ENCODE measurements around the gene HMGN2. TPM values are rescaled to one million over a fixed set of nuclear protein-coding genes. Genes with fewer than 3 reads are reported as not detected.
A peak's percentile ranks its signal among the peaks of the same experiment; 100 is the strongest.
"Not testable (repeated sequence)": the region's sequence is repeated elsewhere in the genome, so short reads cannot be mapped to it uniquely, and the experiment has no call there.

HMGN2 gene
- total RNA-seq, 1 donor from 2014 or later = 150 TPM

- no peak for DNase-seq (ENCODE audit: missing footprints)
- ATAC-seq = no peak
- intact Hi-C loops (cut with DNase I) = no loop called here
These were observed 2.6 kb downstream of the HMGN2 start for GRCh38 chr1:26474818-26475217.

GRCh38 chr1:26475989-26476388 lies 3.7 kb downstream of the HMGN2 start:
- no peak for ATAC-seq
- intact Hi-C loops (cut with DNase I) = no loop called here
- no peak for DNase-seq (ENCODE audit: missing footprints)

GRCh38 chr1:26476958-26477357 lies 4.7 kb downstream of the HMGN2 start:
- ATAC-seq = no peak
- intact Hi-C loops (cut with DNase I) = no loop called here
- DNase-seq (ENCODE audit: missing footprints) = no peak

- ATAC-seq (no peak), DNase-seq (ENCODE audit: missing footprints) (no peak)
- intact Hi-C loops (cut with DNase I) = no loop called here
These were observed 5.4 kb downstream of the HMGN2 start for GRCh38 chr1:26477446-26478152.

GRCh38 chr1:26478159-26478558 lies 5.9 kb downstream of the HMGN2 start:
- ATAC-seq = no peak
- intact Hi-C loops (cut with DNase I) = no loop called here
- DNase-seq (ENCODE audit: missing footprints) = no peak

GRCh38 chr1:26478988-26479387 lies 6.7 kb downstream of the HMGN2 start:
- DNase-seq (ENCODE audit: missing footprints) (no peak), ATAC-seq (no peak)
- intact Hi-C loops (cut with DNase I) = no loop called here

- intact Hi-C loops (cut with DNase I) = no loop called here
- DNase-seq (ENCODE audit: missing footprints) (no peak), ATAC-seq (no peak)
These were observed 10.7 kb downstream of the HMGN2 start for GRCh38 chr1:26482921-26483320.

- no peak for ATAC-seq
- intact Hi-C loops (cut with DNase I) = no loop called here
These were observed 11.7 kb downstream of the HMGN2 start for GRCh38 chr1:26483980-26484379.

GRCh38 chr1:26490155-26490554 lies 17.9 kb downstream of the HMGN2 start:
- intact Hi-C loops (cut with DNase I) = no loop called here
- ATAC-seq (no peak), DNase-seq (ENCODE audit: missing footprints) (no peak)

More at GRCh38 chr1:26483980-26484379, 11.7 kb downstream of the HMGN2 start:
- DNase-seq (ENCODE audit: missing footprints) = no peak

GRCh38 chr1:26493267-26493666 lies 21.0 kb downstream of the HMGN2 start:
- intact Hi-C loops (cut with DNase I) = no loop called here
- DNase-seq (ENCODE audit: missing footprints) (no peak), ATAC-seq (no peak)

GRCh38 chr1:26493938-26494337 lies 21.7 kb downstream of the HMGN2 start:
- intact Hi-C loops (cut with DNase I) = no loop called here
- ATAC-seq (no peak), DNase-seq (ENCODE audit: missing footprints) (no peak)

- intact Hi-C loops (cut with DNase I) = no loop called here
- ATAC-seq = no peak
- DNase-seq (ENCODE audit: missing footprints) = no peak
These were observed 24.6 kb downstream of the HMGN2 start for GRCh38 chr1:26496861-26497260.

- intact Hi-C loops (cut with DNase I) = no loop called here
- ATAC-seq (no peak), DNase-seq (ENCODE audit: missing footprints) (no peak)
These were observed 26.7 kb downstream of the HMGN2 start for GRCh38 chr1:26498894-26499293.

- DNase-seq (ENCODE audit: missing footprints) (peak; percentile 94), ATAC-seq (peak; percentile 93)
- intact Hi-C loops (cut with DNase I) = loop anchor here (1.0 kb wide), 1 partner anchor 288 kb away; no protein-coding TSS in a partner anchor
These were observed 28.4 kb downstream of the HMGN2 start for GRCh38 chr1:26500488-26501175.

- intact Hi-C loops (cut with DNase I); DNase-seq (ENCODE audit: missing footprints); ATAC-seq: not testable (repeated sequence)
These were observed 38.5 kb downstream of the HMGN2 start for GRCh38 chr1:26510711-26511110.

- DNase-seq (ENCODE audit: missing footprints); intact Hi-C loops (cut with DNase I); ATAC-seq: not testable (repeated sequence)
These were observed 43.6 kb downstream of the HMGN2 start for GRCh38 chr1:26515836-26516235.

GRCh38 chr1:26516987-26517765 lies 44.9 kb downstream of the HMGN2 start:
- intact Hi-C loops (cut with DNase I) = no loop called here
- ATAC-seq (no peak), DNase-seq (ENCODE audit: missing footprints) (no peak)

GRCh38 chr1:26517766-26518049 lies 45.5 kb downstream of the HMGN2 start:
- ATAC-seq (no peak), DNase-seq (ENCODE audit: missing footprints) (no peak)
- intact Hi-C loops (cut with DNase I) = no loop called here

- ATAC-seq (no peak), DNase-seq (ENCODE audit: missing footprints) (no peak)
- intact Hi-C loops (cut with DNase I) = no loop called here
These were observed 46.1 kb downstream of the HMGN2 start for GRCh38 chr1:26518355-26518754.

GRCh38 chr1:26520339-26520738 lies 48.1 kb downstream of the HMGN2 start:
- intact Hi-C loops (cut with DNase I) = no loop called here
- DNase-seq (ENCODE audit: missing footprints) (no peak), ATAC-seq (no peak)
